IPS DF 19.7 (cell line): Measurements from ENCODE around the gene FCHSD2.
"Not testable (repeated sequence)": the region's sequence is repeated elsewhere in the genome, so short reads cannot be mapped to it uniquely, and the experiment has no call there.

Experiments
- DNase-seq: peaks from one replicate; pipeline ENCODE4 v3.0.0-alpha.2; 2013; ENCODE audit warnings: low read depth, low spot score

The FCHSD2 gene

DNA sequence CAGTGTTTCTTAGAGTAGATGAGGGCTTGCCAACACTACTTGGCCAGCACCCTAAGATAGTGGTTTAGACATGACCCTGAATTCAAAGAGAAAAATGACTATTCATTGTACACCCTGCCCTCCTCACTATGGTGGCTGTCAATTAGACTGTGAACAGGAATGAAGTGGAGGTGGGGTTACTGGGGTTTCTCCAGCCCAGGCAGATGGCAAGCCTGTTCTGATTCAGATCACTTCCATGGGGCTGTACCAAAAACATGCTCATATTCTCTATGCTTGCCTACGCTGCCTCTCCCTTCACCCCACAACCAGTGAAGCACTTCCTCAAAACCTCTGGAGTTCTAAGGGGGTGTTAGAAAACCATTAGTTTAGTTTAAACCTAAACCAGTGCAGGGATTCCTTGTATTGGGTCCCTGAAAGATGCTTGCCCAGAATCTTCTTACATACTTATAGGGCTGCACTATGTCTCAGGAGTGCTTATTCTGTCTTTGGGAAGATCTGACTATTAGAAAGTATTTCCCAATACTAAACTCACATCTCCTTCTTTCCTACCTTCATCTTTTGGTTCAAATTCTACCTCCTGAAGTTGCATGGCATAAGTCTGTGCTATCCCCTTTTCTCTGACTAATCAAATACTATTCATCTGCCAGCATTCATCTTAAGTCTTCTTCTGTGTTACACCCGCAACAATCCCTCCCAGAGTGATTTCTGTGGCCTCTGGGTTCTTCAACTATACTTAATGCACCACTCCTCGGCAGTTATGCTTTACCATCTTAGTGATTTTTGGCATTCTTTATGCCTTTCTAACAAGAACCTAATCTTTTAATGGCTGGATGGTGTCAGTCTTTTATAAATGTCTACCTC lies 256.1 kb downstream of the FCHSD2 start:
- no peak for DNase-seq

- no peak for DNase-seq
These were observed 266.0 kb downstream of the FCHSD2 start for GRCh38 chr11:72876147-72876546.

GRCh38 chr11:72875736-72876135 lies 266.4 kb downstream of the FCHSD2 start:
- no peak for DNase-seq

- no peak for DNase-seq
These were observed 270.1 kb downstream of the FCHSD2 start for GRCh38 chr11:72872012-72872411.

DNA sequence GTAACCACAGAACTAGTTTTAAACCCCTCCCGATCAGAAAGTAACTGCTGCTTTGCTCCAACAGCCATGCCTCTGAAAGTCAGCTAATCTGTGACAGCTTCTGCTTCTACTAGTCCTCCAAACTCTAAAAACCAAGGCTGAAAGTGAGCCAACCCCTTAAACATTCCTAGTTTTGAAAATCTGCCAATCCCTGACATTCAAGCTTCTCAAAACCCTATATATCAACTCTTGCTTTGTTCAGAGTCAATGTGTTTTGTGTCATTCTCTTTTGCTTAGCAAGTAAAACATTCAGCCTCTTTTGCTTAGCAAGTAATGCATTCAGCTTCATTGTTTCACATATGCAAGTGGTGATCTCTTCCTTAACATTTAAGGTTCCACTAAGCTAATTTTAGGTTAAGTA lies 271.0 kb downstream of the FCHSD2 start:
- no peak for DNase-seq

GRCh38 chr11:72869831-72870230 lies 272.3 kb downstream of the FCHSD2 start:
- no peak for DNase-seq

DNA sequence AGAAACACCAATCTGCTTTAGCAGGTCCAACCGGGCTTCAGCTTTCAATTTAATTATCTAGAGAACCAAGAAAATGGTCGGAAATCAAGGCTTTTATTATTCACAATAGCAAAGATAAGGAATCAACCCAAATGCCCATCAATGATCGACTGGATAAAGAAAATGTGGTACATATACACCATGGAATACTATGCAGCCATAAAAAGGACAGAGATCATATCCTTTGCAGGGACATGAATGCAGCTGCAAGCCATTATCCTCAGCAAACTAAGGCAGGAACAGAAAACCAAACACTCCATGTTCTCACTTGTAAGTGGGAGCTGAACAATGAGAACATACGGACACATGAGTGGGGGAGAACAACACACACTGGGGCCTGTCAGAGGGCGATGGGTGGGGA lies 274.1 kb downstream of the FCHSD2 start:
- DNase-seq = no peak

DNA sequence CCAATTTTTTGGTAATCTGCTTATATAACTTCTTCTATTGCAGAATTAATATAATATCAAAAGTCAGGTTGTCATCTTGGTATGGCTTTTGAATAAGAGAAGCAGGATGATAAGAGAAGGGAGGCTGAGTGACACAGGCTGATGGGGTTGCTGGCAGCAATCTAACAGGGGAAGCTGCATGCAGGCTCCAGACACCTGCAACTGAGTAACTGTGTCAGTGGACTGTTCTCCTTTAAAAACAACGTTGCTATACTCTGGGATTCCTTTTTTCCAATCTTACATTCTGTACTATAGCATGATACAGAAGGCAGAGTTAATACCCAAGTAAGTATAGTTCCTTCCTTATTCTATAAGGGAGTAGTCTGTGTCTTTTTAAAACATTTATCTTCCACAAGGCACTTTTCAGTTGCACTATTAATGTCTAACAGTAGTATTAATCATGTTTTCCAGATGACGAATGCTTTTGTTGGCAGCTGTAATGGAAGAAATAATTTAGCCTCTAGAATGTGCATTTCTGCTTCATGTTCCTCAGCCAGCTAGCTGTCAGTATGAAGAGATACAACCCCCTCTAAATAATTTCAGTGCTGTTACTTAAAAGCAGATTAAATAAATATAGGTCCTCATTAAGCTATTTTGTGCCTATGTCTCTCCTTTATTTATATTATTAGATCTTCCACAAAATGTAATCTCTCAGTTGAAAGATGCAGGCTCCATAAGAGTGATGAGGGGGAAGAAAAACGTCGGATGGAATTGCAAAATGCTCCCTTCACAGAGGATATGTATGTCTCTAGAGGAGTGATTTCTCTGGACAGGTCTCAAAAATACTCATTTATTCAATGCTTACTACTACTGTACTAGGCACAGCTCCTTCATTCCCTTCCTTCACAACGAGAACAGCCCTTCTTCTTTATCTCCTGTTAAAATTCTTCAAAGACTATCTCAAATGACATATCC lies 277.1 kb downstream of the FCHSD2 start:
- no peak for DNase-seq

- no peak for DNase-seq
These were observed 278.2 kb downstream of the FCHSD2 start for GRCh38 chr11:72863916-72864315.

- DNase-seq = no peak
These were observed 279.0 kb downstream of the FCHSD2 start for GRCh38 chr11:72863091-72863490.

- DNase-seq = no peak
These were observed 281.5 kb downstream of the FCHSD2 start for GRCh38 chr11:72860592-72860991.

GRCh38 chr11:72860010-72860409 lies 282.1 kb downstream of the FCHSD2 start:
- no peak for DNase-seq

DNA sequence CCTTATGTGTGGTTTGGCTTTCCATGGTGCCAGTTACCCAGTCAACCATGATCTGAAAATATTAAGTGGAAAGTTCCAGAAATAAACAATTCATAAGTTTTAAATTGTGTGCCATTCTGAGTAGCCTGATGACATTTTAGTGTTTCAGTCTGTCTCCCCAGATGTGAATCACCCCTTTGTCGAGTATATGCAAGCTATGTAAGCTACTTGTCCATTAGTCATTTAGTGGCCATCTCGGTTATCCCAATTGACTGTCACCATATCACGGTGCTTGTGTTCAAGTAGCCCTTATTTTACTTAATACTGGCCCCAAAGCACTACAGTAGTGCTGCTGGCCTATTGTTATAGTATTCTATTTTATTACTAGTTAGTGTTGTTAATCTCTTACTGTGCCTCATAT lies 283.0 kb downstream of the FCHSD2 start:
- DNase-seq = no peak

DNA sequence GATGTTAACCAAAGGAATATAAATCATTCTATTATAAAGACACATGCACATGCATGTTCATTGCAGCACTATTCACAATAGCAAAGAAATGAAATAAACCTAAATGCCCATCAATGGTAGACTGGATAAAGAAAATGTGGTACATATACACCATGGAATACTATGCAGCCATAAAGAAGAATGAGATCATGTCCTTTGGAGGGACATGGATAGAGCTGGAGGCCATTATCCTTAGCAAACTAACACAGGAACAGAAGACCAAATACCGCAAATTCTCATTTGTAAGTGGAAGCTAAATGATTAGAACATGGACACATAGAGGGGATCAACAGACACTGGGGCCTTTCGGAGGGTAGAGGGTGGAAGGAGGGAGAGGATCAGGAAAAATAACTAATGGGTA lies 283.9 kb downstream of the FCHSD2 start:
- not testable (repeated sequence) for DNase-seq

GRCh38 chr11:72856551-72857345 lies 285.4 kb downstream of the FCHSD2 start:
- no peak for DNase-seq

- DNase-seq = no peak
These were observed 286.1 kb downstream of the FCHSD2 start for GRCh38 chr11:72856065-72856464.

- no peak for DNase-seq
These were observed 290.4 kb downstream of the FCHSD2 start for GRCh38 chr11:72851726-72852125.

GRCh38 chr11:72850832-72851231 lies 291.3 kb downstream of the FCHSD2 start:
- no peak for DNase-seq

DNA sequence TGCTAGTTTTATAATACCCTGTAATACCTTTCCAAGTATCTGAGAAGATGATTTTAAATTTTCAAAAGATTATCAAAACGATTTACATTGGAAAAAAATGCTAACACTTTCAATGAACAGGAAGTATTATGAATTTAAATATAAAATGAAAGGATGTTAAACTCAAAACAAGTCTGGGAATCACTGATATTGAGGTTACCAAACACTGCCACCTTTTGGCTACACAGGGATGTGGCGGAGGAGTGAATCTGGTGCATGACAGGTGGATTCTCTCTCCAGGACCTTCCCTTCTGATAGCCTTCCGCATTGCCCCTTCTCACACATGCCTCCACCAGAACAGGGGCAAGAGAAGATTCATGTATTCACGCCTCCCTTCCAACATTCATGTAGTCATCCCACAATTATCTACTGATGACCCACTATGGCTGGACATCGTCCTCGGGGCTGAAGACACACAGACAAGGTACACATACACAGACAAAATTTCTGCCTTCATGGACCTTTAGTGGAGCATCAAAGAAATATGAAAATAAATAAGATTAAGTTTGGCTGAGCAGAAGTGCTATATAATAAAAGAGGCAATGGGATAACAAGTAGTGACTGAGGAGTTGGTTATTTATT lies 293.2 kb downstream of the FCHSD2 start:
- no peak for DNase-seq

DNA sequence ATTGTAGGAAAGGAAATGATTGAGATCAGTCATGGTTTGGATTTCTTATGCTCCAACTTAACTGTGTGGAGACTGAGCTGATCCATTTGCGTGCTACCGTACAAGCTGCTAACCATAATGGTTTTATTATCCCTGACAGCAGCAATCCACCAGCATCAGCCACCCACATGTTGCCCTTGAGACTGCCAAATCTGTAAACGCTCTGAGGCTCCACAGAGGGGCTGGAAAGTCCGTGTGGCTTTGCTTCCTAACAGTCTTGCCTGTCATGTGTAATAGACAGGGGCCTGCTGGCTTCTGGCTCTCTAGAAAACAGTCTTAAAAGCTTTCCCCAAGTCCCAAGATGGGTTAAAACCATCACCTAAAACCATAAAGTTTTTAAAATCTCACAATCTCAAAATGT lies 297.8 kb downstream of the FCHSD2 start:
- DNase-seq = no peak

- DNase-seq = no peak
These were observed 299.3 kb downstream of the FCHSD2 start for GRCh38 chr11:72842653-72843330.
